GM19324 (cell line): ENCODE measurements around the gene FLCN.
A peak's percentile ranks its signal among the peaks of the same experiment; 100 is the strongest.
"Not testable (repeated sequence)": the region's sequence is repeated elsewhere in the genome, so short reads cannot be mapped to it uniquely, and the experiment has no call there.

Experiments
- ATAC-seq: cut with Tn5 transposase; IDR thresholded peaks from one replicate; pipeline ENCODE4 v1.9.1; 2021; ENCODE audit warnings: mild to moderate bottlenecking, moderate library complexity; ENCODE audit not compliant: unreplicated experiment, low FRiP score

Gene FLCN, protein sequence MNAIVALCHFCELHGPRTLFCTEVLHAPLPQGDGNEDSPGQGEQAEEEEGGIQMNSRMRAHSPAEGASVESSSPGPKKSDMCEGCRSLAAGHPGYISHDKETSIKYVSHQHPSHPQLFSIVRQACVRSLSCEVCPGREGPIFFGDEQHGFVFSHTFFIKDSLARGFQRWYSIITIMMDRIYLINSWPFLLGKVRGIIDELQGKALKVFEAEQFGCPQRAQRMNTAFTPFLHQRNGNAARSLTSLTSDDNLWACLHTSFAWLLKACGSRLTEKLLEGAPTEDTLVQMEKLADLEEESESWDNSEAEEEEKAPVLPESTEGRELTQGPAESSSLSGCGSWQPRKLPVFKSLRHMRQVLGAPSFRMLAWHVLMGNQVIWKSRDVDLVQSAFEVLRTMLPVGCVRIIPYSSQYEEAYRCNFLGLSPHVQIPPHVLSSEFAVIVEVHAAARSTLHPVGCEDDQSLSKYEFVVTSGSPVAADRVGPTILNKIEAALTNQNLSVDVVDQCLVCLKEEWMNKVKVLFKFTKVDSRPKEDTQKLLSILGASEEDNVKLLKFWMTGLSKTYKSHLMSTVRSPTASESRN

DNA sequence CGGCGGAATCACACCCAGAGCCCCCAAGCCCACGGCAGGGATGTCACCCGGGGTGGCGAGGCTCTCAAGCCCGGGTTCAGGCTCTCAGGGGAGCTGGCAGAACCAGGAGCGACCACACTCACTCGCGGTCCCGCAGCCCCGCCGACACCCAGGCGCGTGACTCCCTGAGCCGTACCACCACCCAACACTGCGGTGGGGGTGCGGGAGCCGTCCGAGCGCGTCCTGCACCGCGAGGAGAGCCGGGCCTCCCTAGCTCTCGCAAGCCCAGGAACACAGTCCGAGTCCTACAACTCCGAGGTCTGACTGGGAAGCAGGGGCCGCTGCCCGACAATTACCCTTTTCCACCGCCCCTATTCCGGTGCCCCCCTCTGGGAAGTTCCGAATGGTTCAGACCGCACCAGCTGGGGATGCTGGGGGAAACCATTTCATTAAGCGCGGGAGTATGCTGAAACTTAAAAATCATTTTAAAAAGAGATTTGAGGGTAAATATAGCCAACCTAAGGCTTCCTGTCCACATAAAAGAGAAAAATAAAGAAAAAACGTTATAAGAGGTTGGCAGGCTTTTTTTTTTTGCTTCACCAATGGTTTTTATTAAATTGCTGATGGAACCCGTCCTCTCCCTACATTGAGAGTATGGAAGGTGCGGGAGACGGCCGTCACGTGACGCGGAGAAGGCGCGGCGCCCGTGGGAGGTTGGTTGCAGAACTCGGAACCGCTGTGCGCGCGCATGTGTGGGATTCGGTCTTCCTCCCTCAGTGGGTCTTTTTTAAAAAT is at the start of gene FLCN:
TSS of gene FLCN (minus strand) at position 143 of the 774 bp plus-strand sequence. CDS start 9,031 bp downstream, outside the sequence.
- peak; percentile 85 for ATAC-seq

DNA sequence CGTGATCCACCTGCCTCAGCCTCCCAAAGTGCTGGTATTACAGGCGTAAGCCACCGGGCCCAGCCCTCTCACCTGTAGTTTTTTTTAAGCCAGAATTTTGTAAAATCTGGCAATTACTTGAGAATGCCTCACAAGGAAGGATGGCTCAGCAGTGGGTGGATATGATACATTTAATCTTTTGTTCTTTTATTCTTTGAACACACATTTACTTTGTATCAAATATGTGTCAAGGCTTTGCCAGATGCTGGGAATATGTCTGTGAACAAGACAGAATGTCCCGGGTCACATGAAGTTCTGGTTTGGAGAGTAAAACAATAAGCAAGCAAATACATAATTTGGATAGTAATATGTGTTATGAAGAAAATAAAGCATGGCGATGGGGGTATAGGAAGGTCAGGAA is 49.0 kb upstream of the FLCN start:
- ATAC-seq: no peak

DNA sequence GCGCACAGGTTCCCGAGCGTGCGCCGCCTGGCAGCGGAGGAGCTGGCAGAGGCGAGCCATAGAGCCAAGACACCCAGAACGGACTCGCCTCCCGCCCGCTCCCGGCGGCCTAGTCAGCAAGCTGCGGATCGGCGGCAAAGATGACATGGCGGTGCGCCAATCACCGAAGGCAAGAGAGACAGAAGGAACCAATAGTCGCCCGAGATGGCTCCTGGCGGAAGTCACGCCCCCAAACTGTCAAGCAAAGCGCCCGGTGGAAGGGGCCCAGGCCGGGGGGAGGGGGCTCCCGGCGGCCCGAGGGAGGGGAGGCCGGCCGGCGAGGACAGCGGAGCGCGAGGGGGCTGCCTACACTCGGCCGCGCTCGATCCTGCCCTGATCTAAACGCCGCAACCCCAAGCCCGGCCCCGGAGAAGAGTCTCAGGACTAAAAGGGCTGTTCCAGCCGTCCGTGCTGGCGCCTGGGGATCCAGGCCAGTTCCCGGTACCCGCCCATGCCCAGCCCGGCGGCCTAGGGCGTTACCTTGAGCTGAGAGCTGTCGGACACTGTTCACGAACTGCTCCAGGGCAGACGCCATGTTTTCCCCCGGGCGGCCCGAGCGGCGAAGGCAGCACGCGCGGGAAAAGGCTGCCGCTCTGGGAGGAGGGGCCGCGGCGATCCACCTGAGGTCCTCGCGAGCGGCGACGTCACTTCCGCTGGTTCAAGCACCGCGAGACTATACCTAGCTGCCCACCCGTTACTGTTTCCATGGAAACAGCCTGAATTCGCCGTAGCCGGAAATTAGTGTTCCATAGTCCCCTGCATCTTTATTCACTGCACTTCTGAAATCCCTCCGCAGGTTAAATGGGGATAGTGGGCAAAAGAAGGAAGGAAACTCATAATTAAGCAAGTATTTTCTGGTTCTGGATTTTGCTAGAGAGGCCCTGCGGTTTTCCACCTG is 43.9 kb upstream of the FLCN start, which contains the start of gene COPS3:
TSS of gene COPS3 (minus strand) at position 634 of the 937 bp plus-strand sequence. CDS start at position 574, 60 bp downstream.
- ATAC-seq: peak; percentile 92

DNA sequence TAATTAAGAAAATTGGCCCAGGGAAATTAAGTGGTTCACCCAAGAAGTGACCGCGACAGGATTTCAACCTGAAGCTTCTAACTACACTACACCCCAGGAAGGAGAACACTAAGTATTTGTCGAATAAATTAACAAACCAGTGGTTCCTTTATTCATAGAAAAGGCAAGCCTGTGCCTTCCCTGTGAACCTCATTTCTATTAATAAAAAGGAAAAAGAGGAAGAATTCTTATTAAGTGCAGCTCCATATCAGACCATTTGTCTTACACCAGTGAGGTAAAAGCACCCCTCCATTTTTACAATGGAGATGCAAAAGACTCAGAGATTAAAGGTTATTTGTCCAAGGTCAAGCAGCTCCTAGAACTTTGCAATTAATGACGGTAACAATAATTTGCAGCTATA is 42.3 kb upstream of the FLCN start:
- ATAC-seq: no peak

GRCh38 chr17:17277431-17277830 is 40.5 kb upstream of the FLCN start:
- ATAC-seq: not testable (repeated sequence)

GRCh38 chr17:17275971-17276370 is 39.0 kb upstream of the FLCN start:
- no peak for ATAC-seq

GRCh38 chr17:17269926-17270773 is 33.2 kb upstream of the FLCN start:
- no peak for ATAC-seq

GRCh38 chr17:17264430-17264829 is 27.5 kb upstream of the FLCN start:
- ATAC-seq: no peak

DNA sequence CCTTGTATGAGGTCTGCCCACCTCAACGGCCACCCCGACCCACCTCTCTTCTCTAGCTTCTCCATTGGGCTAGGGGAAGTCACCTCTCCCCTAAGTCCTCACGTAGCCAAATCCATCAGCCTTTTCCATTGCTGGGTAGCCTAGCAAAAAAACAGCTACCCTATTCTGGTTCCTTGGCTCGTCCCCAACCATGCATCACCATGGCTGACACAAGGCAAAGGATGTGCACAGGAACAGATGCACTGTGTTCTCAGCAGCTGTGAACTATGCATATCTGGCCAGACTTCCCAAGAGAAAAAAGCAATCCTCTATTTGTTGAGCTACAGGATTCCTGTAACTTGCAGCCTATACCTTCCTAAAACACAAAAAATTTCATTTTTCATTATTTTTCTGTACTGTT is 22.0 kb upstream of the FLCN start:
- no peak for ATAC-seq

- ATAC-seq: no peak
Measured at GRCh38 chr17:17258011-17258410, 21.0 kb upstream of the FLCN start.

- ATAC-seq: no peak
Measured at GRCh38 chr17:17256316-17256715, 19.3 kb upstream of the FLCN start.

DNA sequence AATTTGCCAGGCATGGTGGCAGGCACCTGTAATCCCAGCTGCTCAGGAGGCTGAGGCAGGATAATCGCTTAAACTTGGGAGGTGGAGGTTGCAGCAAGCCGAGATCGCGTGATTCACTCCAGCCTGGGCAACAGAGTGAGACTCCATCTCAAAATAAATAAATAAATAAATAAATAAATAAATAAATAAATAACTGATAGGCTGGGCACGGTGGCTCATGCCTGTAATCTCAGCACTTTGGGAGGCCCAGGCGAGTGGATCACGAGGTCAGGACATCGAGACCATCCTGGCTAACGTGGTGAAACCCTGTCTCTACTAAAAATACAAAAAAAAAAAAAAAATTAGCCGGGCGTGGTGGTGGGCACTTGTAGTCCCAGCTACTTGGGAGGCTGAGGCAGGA is 18.7 kb upstream of the FLCN start:
- ATAC-seq: not testable (repeated sequence)

DNA sequence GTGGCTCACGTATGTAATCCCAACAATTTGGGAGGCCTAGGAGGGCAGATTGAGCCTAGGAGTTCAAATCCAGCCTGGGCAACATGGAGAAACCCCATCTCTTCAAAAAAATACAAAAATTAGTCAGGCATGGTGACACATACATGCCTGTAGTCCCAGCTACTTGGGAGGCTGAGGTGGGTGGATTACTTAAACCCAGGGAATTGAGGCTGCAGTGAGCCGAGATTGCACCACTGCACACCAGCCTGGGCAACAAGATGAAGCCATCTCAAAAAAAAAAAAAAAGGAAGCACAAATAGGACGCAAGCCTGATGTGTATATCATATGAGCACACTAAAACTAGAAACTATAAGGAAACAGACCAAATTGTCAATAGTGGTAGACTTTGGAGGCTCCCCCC is 17.1 kb upstream of the FLCN start:
- no peak for ATAC-seq

- no peak for ATAC-seq
Measured at GRCh38 chr17:17253406-17253805, 16.4 kb upstream of the FLCN start.

GRCh38 chr17:17252149-17252661 is 15.2 kb upstream of the FLCN start:
- no peak for ATAC-seq

GRCh38 chr17:17246879-17247278 is 9.9 kb upstream of the FLCN start:
- ATAC-seq: no peak

DNA sequence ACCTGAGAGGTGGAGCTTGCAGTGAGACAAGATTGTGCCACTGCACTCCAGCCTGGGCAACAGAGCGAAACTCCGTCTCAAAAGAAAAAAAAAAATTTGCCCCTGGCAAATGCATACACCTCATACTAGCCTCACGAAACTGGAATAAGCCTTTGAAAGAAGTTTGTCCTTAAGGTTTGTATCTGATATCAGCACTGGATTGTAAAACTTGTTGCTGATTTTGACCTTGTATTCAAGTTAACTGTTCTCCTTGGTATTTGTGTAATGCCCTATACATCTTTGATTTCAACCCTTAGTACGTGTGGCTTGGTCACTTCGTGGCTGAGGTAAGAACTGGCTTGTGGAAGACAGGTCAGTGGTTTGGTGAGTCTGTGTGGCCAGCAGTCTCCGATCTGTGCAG is 6.2 kb upstream of the FLCN start:
- no peak for ATAC-seq

DNA sequence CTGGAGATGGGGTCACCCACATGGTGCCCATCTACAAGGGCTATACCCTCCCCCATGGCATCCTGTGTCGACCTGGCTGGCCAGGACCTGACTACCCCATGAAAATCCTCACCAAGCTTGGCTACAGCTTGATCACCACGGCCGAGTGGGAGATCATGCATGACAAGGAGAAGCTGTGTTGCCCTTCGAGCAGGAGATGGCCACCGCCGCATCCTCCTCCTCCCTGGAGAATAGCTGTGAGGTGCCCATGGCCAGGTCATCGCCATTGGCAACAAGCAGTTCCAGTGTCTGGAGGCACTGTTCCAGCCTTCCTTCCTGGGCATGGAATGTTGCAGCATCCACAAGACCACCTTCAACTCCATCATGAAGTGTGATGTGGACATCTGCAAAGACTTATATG is 5.3 kb upstream of the FLCN start:
- no peak for ATAC-seq

GRCh38 chr17:17241656-17242055 is 4.7 kb upstream of the FLCN start:
- ATAC-seq: no peak
